Fibroblast of mammary gland (primary cell): ENCODE results near the gene GLCE.

Experiments used
- DNase-seq: peaks from one replicate; pipeline ENCODE4 v3.0.0-alpha.2; 2010; ENCODE audit warnings: low read depth
- H3K4me3 ChIP-seq: 2 replicates; pipeline ENCODE4 v1.5.1; 2011; ENCODE audit warnings: low read depth, mild to moderate bottlenecking, low read length, moderate library complexity; ENCODE audit not compliant: control insufficient read depth
- TF ChIP-seq, protein P1 (sequence below): conservative IDR thresholded peaks from 2 replicates; pipeline ENCODE4 v1.5.1; 2011; ENCODE audit warnings: low read depth, low read length, inconsistent platforms; ENCODE audit not compliant: control insufficient read depth, insufficient read depth

GLCE gene

DNA sequence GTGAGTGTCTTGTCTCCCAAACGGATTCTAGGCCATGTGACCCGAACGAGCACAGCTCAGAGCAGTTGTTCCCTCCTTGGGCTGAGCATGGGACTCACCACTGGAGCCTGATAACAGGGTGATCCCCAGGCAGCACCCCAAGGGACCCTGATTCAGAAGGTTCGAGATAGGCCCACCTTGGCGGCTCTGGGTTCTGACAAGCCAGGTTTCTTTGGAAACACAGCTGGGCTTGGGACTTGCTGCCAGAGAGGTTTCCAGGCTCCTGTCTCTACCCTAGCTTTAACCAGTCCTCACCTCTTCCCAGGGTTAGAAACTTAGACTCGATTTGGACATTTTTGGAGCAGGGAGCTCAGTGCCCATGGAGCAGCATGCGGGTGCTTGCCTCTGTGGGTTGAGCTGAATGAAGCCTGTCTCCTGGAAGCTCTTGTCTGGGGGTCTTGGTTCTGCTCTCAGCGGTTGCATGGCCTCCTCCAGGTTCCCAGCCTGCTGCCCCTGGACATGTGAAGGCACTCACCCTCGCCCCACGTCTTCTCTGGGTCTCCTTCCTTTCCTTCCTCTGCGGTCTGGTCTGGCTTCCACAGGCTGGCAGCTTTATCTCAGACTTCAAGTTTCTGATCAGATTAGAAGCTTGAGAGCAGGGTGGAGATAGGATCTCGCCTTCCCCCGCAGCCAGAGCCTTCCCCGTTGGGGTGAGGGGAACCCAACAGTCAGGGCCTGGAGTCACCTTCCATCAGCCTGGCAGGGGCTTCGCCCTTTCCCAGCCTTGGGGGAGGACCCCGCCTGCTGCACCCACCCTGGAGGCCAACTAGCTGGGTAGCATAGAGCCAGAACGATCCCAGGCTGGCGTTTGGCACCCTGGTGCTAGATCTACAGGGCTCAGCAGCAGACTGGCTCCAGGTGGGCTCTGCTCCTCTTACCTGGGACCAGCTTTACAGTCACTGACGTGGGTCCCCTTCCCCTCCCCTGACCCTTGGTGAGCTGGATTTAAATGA is 159.2 kb downstream of the GLCE start:
- no peak overlapping the region for H3K4me3 ChIP-seq
- DNase-seq: no peak
- TF ChIP-seq, protein P1, sequence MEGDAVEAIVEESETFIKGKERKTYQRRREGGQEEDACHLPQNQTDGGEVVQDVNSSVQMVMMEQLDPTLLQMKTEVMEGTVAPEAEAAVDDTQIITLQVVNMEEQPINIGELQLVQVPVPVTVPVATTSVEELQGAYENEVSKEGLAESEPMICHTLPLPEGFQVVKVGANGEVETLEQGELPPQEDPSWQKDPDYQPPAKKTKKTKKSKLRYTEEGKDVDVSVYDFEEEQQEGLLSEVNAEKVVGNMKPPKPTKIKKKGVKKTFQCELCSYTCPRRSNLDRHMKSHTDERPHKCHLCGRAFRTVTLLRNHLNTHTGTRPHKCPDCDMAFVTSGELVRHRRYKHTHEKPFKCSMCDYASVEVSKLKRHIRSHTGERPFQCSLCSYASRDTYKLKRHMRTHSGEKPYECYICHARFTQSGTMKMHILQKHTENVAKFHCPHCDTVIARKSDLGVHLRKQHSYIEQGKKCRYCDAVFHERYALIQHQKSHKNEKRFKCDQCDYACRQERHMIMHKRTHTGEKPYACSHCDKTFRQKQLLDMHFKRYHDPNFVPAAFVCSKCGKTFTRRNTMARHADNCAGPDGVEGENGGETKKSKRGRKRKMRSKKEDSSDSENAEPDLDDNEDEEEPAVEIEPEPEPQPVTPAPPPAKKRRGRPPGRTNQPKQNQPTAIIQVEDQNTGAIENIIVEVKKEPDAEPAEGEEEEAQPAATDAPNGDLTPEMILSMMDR: no peak

- no peak overlapping the region for H3K4me3 ChIP-seq
- TF ChIP-seq, protein P1: no peak
- DNase-seq: no peak
These were observed 160.6 kb downstream of the GLCE start for GRCh38 chr15:69320977-69321554.
